UCSD-AML1 (cell line): ENCODE data around the gene DLST.
"Not testable (repeated sequence)": the region's sequence is repeated elsewhere in the genome, so short reads cannot be mapped to it uniquely, and the experiment has no call there.

Experiments
- DNase-seq: peaks from one replicate; lab custom pipeline; 2025; ENCODE audit not compliant: unreplicated experiment; lab: John Stamatoyannopoulos, UW

DLST gene

GRCh38 chr14:74915826-74916225 lies 34.1 kb downstream of the DLST start:
- no peak for DNase-seq

- DNase-seq, result no peak
Observed at GRCh38 chr14:74917178-74917543, 35.4 kb downstream of the DLST start.

DNA sequence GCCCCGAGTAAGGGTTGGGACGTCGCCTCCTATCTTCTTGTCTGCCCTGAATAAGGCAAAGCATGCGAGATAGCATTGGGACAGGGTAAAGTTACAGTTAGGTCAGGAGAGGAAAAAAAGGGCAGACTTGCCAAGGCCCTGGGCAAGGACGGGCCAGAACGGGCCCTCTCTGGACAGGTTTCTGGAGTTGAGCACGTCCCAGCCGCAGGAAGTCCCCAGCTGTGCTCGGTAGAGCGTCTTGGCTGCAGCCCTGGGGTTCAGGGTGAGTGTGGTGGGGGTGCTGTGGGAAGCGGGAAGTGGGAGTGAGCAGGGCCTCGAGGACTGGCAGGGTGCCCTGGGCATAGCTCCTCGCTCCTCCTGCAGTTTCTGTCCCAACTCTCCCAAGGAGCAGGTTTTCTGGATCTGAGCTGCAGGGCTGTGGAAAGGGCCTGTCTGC lies 35.9 kb downstream of the DLST start:
- no peak for DNase-seq

GRCh38 chr14:74918380-74918779 lies 36.7 kb downstream of the DLST start:
- no peak for DNase-seq

DNA sequence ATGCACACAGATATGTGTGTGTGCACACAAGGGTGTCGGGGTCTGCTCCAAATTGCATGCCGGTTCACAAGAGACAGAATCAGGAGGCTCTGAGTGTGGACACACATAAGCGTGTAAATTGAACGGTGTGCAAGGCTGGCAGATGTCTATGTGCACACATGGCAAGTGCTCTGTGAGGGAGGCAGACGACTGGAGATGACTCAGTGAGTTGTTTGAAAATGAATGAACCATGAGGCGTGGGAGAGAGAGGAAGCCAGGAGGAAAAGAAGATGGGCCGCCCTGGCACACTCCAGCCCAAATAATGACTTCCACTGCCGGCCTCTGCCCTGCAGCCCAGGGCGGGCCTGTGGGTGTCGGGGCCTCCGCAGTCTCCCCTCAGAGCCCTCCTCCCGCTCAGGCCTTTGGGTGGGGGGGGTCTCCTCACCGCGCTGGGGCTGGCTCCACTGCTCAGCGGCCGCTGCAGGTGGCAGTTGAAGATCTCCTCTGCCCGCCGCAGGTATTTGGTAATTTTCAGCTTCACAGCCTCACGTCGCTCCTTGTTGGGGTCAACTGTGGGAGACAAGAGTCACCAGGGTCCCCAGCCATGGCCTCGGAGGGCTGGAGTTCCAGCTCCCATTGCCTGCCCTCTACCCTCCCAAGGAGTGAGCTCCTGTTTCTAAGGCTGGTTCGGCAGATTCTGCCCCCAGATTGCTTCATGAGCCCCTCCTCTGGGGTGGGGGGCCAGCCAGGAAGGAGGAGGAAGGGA lies 37.9 kb downstream of the DLST start:
- no peak for DNase-seq

DNA sequence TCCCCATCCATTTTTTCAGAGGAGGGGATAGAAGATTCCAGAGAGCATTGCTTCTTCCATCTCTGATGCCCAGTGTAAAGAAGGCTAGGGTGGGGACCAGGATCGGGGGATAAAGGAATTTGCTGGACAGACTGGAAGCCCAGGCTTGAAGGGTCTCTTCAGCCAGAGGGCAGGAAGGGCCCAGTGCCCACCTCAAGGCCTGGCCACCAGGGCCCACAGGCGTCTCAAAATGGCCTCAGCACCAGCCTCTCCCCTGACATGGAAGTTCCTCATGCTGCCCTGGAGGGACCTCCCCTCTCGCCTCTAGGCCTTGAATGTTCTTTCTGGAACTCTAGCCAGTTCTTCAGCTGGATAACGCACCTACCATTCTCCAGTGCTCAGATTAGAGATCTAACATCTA lies 38.6 kb downstream of the DLST start:
- no peak for DNase-seq

GRCh38 chr14:74921053-74921620 lies 39.4 kb downstream of the DLST start:
- no peak for DNase-seq

DNA sequence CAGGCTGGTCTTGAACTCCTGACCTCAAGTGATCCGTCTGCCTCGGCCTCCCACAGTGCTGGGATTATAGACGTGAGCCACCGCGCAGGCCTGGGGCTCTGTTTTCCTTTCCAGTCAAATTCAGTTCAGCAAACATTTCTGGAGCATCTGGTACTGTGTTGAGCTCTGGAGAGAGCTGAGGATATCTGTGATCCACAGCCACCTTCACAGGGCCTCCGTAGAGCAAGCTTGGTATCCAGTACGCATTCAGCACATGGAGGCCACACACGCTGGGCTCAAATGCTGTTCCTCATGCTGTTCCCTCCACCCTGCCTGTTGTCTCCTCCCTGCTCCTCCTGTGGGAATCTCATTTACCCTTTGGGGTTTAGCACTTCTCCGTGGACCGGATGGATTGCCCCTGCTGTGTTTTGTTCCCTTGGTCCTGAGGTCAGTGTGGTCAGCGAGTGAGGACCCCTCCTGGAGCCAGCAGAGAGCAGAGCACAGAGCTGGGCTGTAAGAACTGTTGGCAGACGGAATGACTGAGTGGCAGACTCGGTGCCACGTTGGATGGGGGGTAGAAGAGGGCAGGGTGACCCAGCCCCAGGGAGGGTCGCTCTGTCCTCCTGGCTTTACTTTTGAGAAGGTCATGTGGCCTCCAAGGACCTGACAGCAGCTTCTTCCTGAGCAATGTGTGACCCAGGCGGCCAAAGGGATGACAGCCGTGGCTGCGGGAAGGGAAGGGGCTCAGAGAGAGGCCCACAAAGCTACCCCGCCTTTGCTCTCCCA lies 40.5 kb downstream of the DLST start:
- DNase-seq, result no peak

GRCh38 chr14:74922752-74923401 lies 41.2 kb downstream of the DLST start, which contains the start of gene RPS6KL1:
Gene RPS6KL1 (minus strand): TSS chr14:74923260. CDS start chr14:74921541, 1,719 bp downstream.
- DNase-seq, result no peak

- DNase-seq, result no peak
Observed at GRCh38 chr14:74924061-74924460, 42.3 kb downstream of the DLST start.

GRCh38 chr14:74927225-74927624 lies 45.5 kb downstream of the DLST start:
- no peak for DNase-seq

- DNase-seq, result no peak
Observed at GRCh38 chr14:74929242-74929641, 47.5 kb downstream of the DLST start.

DNA sequence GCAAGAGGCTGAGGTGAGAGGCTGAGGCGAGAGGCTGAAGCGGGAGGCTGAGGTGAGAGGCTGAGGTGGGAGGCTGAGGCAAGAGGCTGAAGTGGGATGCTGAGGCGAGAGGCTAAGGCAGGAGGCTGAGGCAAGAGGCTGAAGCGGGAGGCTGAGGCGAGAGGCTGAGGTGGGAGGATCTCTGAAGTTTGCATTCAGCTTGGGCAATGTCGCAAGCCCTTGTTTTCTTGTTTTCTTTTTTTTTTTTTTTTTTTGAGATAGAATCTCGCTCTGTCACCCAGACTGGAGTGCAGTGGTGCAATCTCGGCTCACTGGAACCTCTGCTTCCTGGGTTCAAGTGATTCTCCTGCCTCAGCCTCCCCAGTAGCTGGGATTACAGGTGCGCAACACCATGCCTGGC lies 50.0 kb downstream of the DLST start:
- DNase-seq, result not testable (repeated sequence)

DNA sequence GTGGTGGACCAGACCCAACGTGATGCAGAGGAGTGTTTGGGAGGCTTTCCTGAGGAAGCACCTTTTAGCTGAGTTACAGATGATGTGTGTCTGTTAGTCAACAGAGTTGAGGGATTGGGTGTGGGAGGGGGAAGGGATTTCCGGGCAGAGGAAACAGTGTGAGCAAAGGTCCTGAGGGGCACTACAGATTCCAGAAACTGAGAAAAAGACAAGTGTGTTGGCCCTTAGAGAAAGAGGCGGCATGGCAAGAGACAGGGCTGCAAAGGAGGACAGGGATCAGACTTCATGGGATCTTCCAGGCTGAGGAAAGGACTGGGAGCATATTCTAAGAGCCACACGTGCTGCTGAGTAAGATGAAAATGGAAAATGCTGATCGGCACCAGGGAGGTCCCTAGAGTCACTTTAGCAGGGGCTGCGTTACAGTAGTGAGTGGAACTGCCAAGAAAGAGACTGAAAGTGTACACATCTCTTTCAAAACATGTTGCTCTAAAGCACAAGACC lies 50.7 kb downstream of the DLST start:
- DNase-seq, result peak; percentile 70

DNA sequence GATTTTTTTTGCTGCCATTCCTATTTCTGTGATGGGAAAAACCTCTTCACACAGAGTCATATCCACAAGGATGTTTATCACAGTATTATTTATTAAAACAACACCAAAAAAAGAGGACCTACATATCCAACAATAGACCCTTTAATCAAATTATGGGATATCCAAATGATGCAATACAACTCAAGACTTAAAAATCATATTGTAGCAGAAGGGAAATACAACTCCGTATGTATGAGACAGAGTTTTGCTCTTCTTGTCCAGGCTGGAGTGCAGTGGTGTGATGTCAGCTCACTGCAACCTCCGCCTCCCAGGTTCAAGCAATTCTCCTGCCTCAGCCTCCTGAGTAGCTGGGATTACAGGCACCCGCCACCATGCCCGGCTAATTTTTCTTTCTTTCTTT lies 51.2 kb downstream of the DLST start:
- not testable (repeated sequence) for DNase-seq

DNA sequence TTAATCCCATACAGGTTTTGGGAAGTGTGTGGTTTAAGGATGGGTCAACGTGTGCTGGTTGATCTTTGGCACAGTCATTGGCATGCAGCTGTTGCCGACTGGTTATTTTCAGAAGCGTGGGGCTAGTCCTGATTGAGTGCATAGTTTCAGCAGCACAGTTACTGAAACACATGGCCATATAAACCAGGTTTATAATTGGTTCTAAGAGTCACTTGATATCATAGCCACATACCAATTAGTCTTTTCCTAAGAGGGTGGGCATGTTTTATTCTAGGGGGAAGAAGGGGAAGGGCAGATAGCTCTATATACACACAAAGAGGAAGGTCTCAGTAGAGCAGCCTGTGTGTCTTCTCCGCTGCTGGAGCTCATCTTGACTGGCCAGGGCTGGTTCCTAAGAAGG lies 52.3 kb downstream of the DLST start:
- DNase-seq, result no peak

- DNase-seq, result peak; percentile 51
Observed at GRCh38 chr14:74934476-74935359, 53.0 kb downstream of the DLST start.

DNA sequence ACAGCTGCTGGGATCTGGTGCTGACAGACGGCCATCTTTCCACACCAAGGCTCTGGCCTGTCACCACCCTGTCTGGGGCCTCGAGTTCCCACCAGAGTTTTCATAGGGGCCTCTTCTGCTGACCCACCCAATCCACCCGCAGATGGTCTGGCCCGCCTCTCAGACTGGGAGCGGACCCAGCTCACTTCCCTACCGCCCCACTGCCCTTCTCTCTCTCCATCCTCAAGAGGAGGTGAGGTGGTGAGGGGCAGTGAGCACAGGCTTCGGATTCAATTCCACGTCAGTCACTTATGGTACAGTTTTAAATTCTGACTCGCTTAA lies 53.6 kb downstream of the DLST start:
- no peak for DNase-seq

DNA sequence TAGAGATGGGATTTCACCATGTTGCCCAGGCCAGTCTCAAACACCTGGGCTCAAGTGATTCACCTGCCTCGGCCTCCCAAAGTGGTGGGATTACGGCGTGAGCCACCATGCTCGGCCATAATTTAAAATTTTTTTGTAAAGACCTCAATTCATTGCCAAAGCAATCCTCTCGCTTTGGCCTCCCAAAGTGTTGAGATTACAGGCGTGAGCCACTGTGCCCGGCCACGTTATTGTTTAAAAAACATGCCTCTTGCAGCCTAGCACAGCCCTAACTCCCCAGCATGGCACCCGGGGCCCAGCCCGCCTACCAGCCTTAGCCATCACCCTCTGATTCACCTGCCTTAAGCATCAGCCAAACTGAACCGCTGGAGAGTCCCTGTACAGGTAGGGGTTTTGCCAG lies 54.4 kb downstream of the DLST start:
- DNase-seq, result no peak

DNA sequence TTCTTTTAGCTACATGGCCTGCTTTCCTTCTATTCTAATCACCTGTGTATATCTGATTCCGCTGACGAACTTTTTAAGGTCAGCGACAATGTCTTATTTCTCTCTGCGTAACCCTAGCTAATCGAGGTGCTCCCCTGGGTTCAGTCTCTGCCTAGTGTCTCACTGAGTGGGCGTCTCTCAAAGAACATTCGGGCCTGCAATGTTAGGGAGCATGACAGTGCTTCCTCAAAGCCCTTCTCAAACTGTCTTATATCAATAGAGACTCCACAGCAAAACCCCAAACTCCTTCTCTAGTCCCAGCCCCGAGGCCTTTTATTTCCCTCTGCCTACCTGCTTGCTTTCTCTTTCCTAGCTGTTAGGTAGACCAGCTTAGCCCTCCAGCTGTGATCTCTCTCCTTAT lies 55.0 kb downstream of the DLST start:
- DNase-seq, result no peak

GRCh38 chr14:74937171-74937570 lies 55.5 kb downstream of the DLST start:
- DNase-seq, result no peak
